NCI-H460 (cell line): ENCODE measurements around the gene MPP4. TPM values are rescaled to one million over a fixed set of nuclear protein-coding genes. Genes with fewer than 3 reads are reported as not detected.

ENCODE experiments used
- DNase-seq: peaks from one replicate; pipeline ENCODE4 v3.0.0-alpha.2; 2016; ENCODE audit warnings: low read depth; ENCODE audit errors: extremely low read depth
- small RNA-seq, 2 experiments: library from RNA; depleted of rRNA; stranded (forward); fragments of <200 nt; gene quantifications; one replicate each; pipeline ENCODE3, GENCODE V24; 2014
- total RNA-seq: library from RNA; depleted of rRNA; stranded (reverse); fragments of >200 nt; shearing (Covaris generic); gene quantifications from 2 replicates; pipeline ENCODE4 v1.2.3, GENCODE V29; 2014; rRNA removed

MPP4 gene
- total RNA-seq, 1 experiment from 2014 or later: 0.52 TPM

GRCh38 chr2:201633661-201634249 lies 64.7 kb downstream of the MPP4 start:
- no peak for DNase-seq

GRCh38 chr2:201631041-201631440 lies 67.4 kb downstream of the MPP4 start:
- no peak for DNase-seq

GRCh38 chr2:201630577-201630976 lies 67.9 kb downstream of the MPP4 start:
- no peak for DNase-seq

GRCh38 chr2:201628545-201628944 lies 69.9 kb downstream of the MPP4 start:
- DNase-seq: no peak

- DNase-seq: no peak
These were observed 76.0 kb downstream of the MPP4 start for GRCh38 chr2:201622306-201622970.

GRCh38 chr2:201621293-201621999 lies 77.0 kb downstream of the MPP4 start:
- DNase-seq: no peak

- DNase-seq: no peak
These were observed 79.4 kb downstream of the MPP4 start for GRCh38 chr2:201618744-201619662.

- no peak for DNase-seq
These were observed 90.4 kb downstream of the MPP4 start for GRCh38 chr2:201608021-201608420.

- no peak for DNase-seq
These were observed 90.9 kb downstream of the MPP4 start for GRCh38 chr2:201607568-201607967.

- DNase-seq: no peak
These were observed 97.5 kb downstream of the MPP4 start for GRCh38 chr2:201600906-201601305.

GRCh38 chr2:201597397-201597796 lies 101.0 kb downstream of the MPP4 start:
- DNase-seq: no peak

Small RNA genes lying within 50 kb of the gene (small RNA-seq; reads per million reads assigned to genes)
- gene RNU6-651P: 0 reads per million in 2 experiments

Other genes starting within 250 kb of the MPP4 start
- 62.2 and 62.5 TPM in 2 replicates for gene TRAK2, start 247.2 kb downstream of the MPP4 start, total RNA-seq
- gene STRADB, start 246.9 kb downstream of the MPP4 start, total RNA-seq: 46.1 and 51.5 TPM in 2 replicates
- 34.4 and 35.0 TPM in 2 replicates for gene TMEM237, start 55.1 kb downstream of the MPP4 start, total RNA-seq
- 28.0 and 31.7 TPM in 2 replicates for gene ALS2, start 82.3 kb upstream of the MPP4 start, total RNA-seq
- 0.06 TPM in 1 of 2 replicates, not detected in the other for gene CDK15, start 107.9 kb upstream of the MPP4 start, total RNA-seq